GM12878 (cell line): ENCODE data around the gene AP3S2. TPM values are rescaled to one million over a fixed set of nuclear protein-coding genes. Genes with fewer than 3 reads are reported as not detected.

Source experiments
- ATAC-seq: fragments of 200-7000 bp; cut with Tn5 transposase; 3 replicates; pipeline ENCODE4 v1.9.1; 2020; ENCODE audit warnings: mild to moderate bottlenecking, moderate library complexity
- BruUV-seq: library from RNA; stranded (reverse); fragments of 400-500 nt; replicated peaks from 2 replicates; lab custom pipeline; 2021; lab: Mats Ljungman, UMichigan
- CTCF ChIA-PET: fragments of 300-600 bp; sonication (Branson Sonifier 250); formaldehyde crosslinking; extraction: SDS; loops from one replicate; lab custom pipeline; 2021; ENCODE audit warnings: inconsistent platforms; lab: Yijun Ruan, JAX
- POLR2A ChIA-PET: fragments of 350-600 bp; formaldehyde crosslinking; extraction: SDS; loops from one replicate; lab custom pipeline; 2021; ENCODE audit warnings: inconsistent platforms; lab: Charles Lee
- RAD21 ChIA-PET: fragments of 300-600 bp; sonication (Branson Sonifier 250); formaldehyde crosslinking; loops from one replicate; lab custom pipeline; 2023; ENCODE audit warnings: antibody characterized with exemption; ENCODE audit not compliant: unreplicated experiment; lab: Charles Lee
- SMC1A ChIA-PET: fragments of 300-600 bp; sonication (Branson Sonifier 250); formaldehyde crosslinking; loops from one replicate; lab custom pipeline; 2023; ENCODE audit not compliant: unreplicated experiment, uncharacterized antibody; lab: Charles Lee
- DNase-seq: peaks from one replicate; pipeline ENCODE4 v3.0.0-alpha.2; 2011; ENCODE audit warnings: low read depth, low spot score
- FAIRE-seq: peaks from 3 replicates; lab custom pipeline; 2011; peaks lifted over from hg19 to GRCh38; lab: Jason Lieb, UNC
- H2AFZ ChIP-seq: 2 replicates; pipeline ENCODE4 v1.6.0; 2011; ENCODE audit warnings: low read depth, low read length, control low read depth; ENCODE audit not compliant: control insufficient read depth
- H3K27ac ChIP-seq: 2 replicates; pipeline ENCODE4 v1.5.1; 2011; ENCODE audit warnings: control low read depth; ENCODE audit not compliant: control insufficient read depth, insufficient read depth
- H3K27me3 ChIP-seq, 2 experiments: replicated peaks in 1 of 2; 2 replicates each; pipeline versions ENCODE4 v1.6.0 to v1.6.1; 2011; ENCODE audit warnings: low read length in 1 of 2; ENCODE audit not compliant: control insufficient read depth in 2 of 2, insufficient read depth in 2 of 2
- H3K36me3 ChIP-seq, 2 experiments: 2 replicates each; pipeline ENCODE4 v1.5.1; 2011; ENCODE audit warnings: low read length in 1 of 2; ENCODE audit not compliant: control insufficient read depth in 2 of 2, insufficient read depth in 2 of 2
- H3K4me1 ChIP-seq: 2 replicates; pipeline ENCODE4 v1.6.1; 2011; ENCODE audit warnings: mild to moderate bottlenecking, low read length, moderate library complexity, mixed read lengths; ENCODE audit not compliant: control insufficient read depth, insufficient read depth
- H3K4me2 ChIP-seq: 2 replicates; pipeline ENCODE4 v1.6.0; 2011; ENCODE audit warnings: control low read depth; ENCODE audit not compliant: control insufficient read depth, insufficient read depth
- H3K4me3 ChIP-seq: fragments of 200-600 bp; sonication (generic); 2 replicates; pipeline ENCODE4 v1.5.1; 2016
- H3K79me2 ChIP-seq: 2 replicates; pipeline ENCODE4 v1.6.0; 2011; ENCODE audit warnings: low read length; ENCODE audit not compliant: control insufficient read depth, insufficient read depth
- H3K9ac ChIP-seq: 2 replicates; pipeline ENCODE4 v1.8.0; 2011; ENCODE audit warnings: low read length, control low read depth, mixed read lengths; ENCODE audit not compliant: control insufficient read depth, insufficient read depth
- H3K9me3 ChIP-seq: replicated peaks from 3 replicates; pipeline ENCODE4 v1.5.1; 2011; ENCODE audit warnings: mild to moderate bottlenecking, low read length; ENCODE audit not compliant: control insufficient read depth, insufficient read depth
- H4K20me1 ChIP-seq: 2 replicates; pipeline ENCODE4 v1.6.0; 2011; ENCODE audit not compliant: control insufficient read depth, insufficient read depth
- HDAC2 ChIP-seq: fragments of 200-600 bp; sonication (generic); IDR thresholded peaks from 2 replicates; pipeline ENCODE4 v1.6.1; 2017
- RCOR1 ChIP-seq: conservative IDR thresholded peaks from 2 replicates; pipeline ENCODE4 v1.6.1; 2012; ENCODE audit warnings: low read depth, low read length, improper control_type of control experiment
- TCF7 ChIP-seq: IDR thresholded peaks from 2 replicates; pipeline ENCODE4 v1.6.1; 2014; ENCODE audit warnings: antibody characterized with exemption, borderline replicate concordance
- WGBS: methylation state at CpG from one replicate; pipeline ENCODE4 v1.1.6; 2016; ENCODE audit warnings: low lambda C conversion rate; ENCODE audit not compliant: insufficient replicate concordance, insufficient coverage; ENCODE audit errors: missing lambda C conversion rate; 5-methylcytosine and 5-hydroxymethylcytosine counted together
- in situ Hi-C: fragments of 300-500 bp; cut with MboI; formaldehyde crosslinking; loops from 9 replicates; pipeline ENCODE4 v1.14.3; 2018; ENCODE audit warnings: mixed read lengths
- intact Hi-C: fragments of 100-400 bp; cut with micrococcal nuclease; formaldehyde crosslinking; loops from one replicate; pipeline ENCODE4 v1.14.2; 2022; ENCODE audit not compliant: unreplicated experiment
- polyA plus RNA-seq, 11 experiments: library from polyadenylated mRNA; depleted of rRNA in 4 of 11; unstranded in 6 of 11; stranded (reverse) in 5 of 11; fragments of >200 nt; fragmentation: Nextera tagmentation in 4 of 11; fragmentation: Illumina TruSeq in 1 of 11; extraction: Ambion mirVana in 4 of 11; extraction: Trizol in 1 of 11; gene quantifications; 1 replicate in 1 of 11; 2 replicates in 10 of 11; pipeline versions ENCODE4 v1.2.1 to v1.2.3, GENCODE V29; 2011 to 2016; ENCODE audit warnings: inconsistent platforms in 2 of 11, missing spikeins in 2 of 11, low read depth in 1 of 11
- total RNA-seq, 4 experiments: library from RNA; depleted of rRNA in 3 of 4; stranded (reverse); fragments of >200 nt in 3 of 4; fragmentation: Illumina TruSeq in 1 of 4; extraction: Trizol in 1 of 4; gene quantifications; 2 replicates each; pipeline versions ENCODE4 v1.2.1 to v1.2.3, GENCODE V29; 2013 to 2021
- TF ChIP-seq, protein P1 (sequence below): IDR thresholded peaks from 2 replicates; pipeline ENCODE4 v1.6.1; 2011; ENCODE audit warnings: low read depth, low read length, improper control_type of control experiment, borderline replicate concordance

Gene AP3S2
- total and polyA plus RNA-seq, 10 of the 15 experiments (the other 5 are each of a cell fraction or from before 2014, with no cell fraction given), result 10.0 to 43.6 (median 26.0) TPM

GRCh38 chr15:89912674-89913396 is 19.0 kb upstream of the AP3S2 start, which contains the start of gene ARPIN (continued):
- TF ChIP-seq, protein P1, sequence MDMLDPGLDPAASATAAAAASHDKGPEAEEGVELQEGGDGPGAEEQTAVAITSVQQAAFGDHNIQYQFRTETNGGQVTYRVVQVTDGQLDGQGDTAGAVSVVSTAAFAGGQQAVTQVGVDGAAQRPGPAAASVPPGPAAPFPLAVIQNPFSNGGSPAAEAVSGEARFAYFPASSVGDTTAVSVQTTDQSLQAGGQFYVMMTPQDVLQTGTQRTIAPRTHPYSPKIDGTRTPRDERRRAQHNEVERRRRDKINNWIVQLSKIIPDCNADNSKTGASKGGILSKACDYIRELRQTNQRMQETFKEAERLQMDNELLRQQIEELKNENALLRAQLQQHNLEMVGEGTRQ, result no peak
- no peak for TF ChIP-seq RCOR1

DNA sequence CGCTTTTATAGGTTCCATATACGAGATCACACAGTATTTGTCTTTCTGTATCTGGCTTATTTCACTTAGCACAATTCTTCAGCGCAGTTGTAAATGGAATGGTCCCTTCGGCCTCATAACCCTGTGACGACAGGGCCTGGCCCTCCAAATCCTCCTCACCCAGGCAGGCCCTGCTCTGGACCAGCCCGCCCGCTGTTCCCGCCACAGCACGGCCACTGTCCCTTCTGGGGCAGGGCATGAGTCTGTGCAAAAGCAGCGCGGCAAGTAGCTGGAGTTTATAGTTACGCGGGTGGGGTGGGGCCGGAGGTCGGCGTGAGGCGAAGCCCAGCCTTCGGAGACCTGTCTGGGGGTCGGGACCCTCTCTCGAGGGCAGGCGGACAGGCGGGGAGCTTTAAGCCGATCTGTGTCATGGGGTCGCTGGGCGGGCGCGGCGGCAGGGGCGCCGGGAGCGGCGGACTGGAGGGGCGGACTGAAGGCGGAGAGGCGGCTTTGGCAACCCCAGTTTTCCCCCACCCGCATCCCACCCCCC is 18.4 kb upstream of the AP3S2 start:
- WGBS, result 40% methylated on average over 22 of the region's 36 CpGs
- FAIRE-seq, result no peak
- CTCF ChIA-PET, result interaction anchor here (0.6 to 1.6 kb wide), 3 partner anchors 9 to 158 kb away, joined by 3 to 4 read pairs (median 3); no protein-coding TSS in a partner anchor
- SMC1A ChIA-PET, result no interaction called here
- Histone ChIP-seq H3K4me3 (no peak overlapping the region), H3K9me3 (no peaks in the 10 kb centered on the region), H4K20me1 (no peaks in the 10 kb centered on the region), H3K27me3 (peaks cover 1 to 4% of the 10 kb centered on the region in 2 experiments; a peak in 2 of 4 replicates), H3K9ac (no peak overlapping the region), H2AFZ (no peak overlapping the region), H3K79me2 (no peaks in the 10 kb centered on the region), H3K36me3 (no peaks in the 10 kb centered on the region), H3K4me1 (no peaks in the 10 kb centered on the region), H3K27ac (no peak overlapping the region), H3K4me2 (no peak overlapping the region)
- in situ Hi-C loops (no loop called here), intact Hi-C loops (no loop called here)
- ATAC-seq, result no peak
- POLR2A ChIA-PET, result no interaction called here
- RAD21 ChIA-PET, result no interaction called here
- TF ChIP-seq TCF7 (no peak), HDAC2 (no peak)
- DNase-seq, result no peak
- BruUV-seq, result no TSS peak
